ENCODE measurements around the gene KIF12.
"Not testable (repeated sequence)": the region's sequence is repeated elsewhere in the genome, so short reads cannot be mapped to it uniquely, and the experiment has no call there.

KIF12 gene

GRCh38 chr9:114057161-114057885, 41.8 kb downstream of the KIF12 start:
- in situ Hi-C loops (cut with HindIII; ENCODE audit: low pct_ligation_motif_present, low pct_unique_long_range_greater_than_20kb, low sequenced_read_pairs), result no loop called here
- DNase-seq, result no peak

GRCh38 chr9:114056527-114056926, 42.6 kb downstream of the KIF12 start:
- in situ Hi-C loops (cut with HindIII; ENCODE audit: low pct_ligation_motif_present, low pct_unique_long_range_greater_than_20kb, low sequenced_read_pairs), result no loop called here

GRCh38 chr9:114055894-114056293, 43.2 kb downstream of the KIF12 start:
- in situ Hi-C loops (cut with HindIII; ENCODE audit: low pct_ligation_motif_present, low pct_unique_long_range_greater_than_20kb, low sequenced_read_pairs), result no loop called here
- no peak for DNase-seq

More at GRCh38 chr9:114056527-114056926, 42.6 kb downstream of the KIF12 start:
- no peak for DNase-seq

GRCh38 chr9:114055061-114055460, 44.0 kb downstream of the KIF12 start:
- in situ Hi-C loops (cut with HindIII; ENCODE audit: low pct_ligation_motif_present, low pct_unique_long_range_greater_than_20kb, low sequenced_read_pairs), result no loop called here
- no peak for DNase-seq

GRCh38 chr9:114054191-114054690, 44.9 kb downstream of the KIF12 start:
- in situ Hi-C loops (cut with HindIII; ENCODE audit: low pct_ligation_motif_present, low pct_unique_long_range_greater_than_20kb, low sequenced_read_pairs), result no loop called here
- DNase-seq, result no peak

- in situ Hi-C loops (cut with HindIII; ENCODE audit: low pct_ligation_motif_present, low pct_unique_long_range_greater_than_20kb, low sequenced_read_pairs), result no loop called here
- DNase-seq, result no peak
Measured at GRCh38 chr9:114053246-114054005, 45.7 kb downstream of the KIF12 start.

GRCh38 chr9:114051706-114052105, 47.4 kb downstream of the KIF12 start:
- in situ Hi-C loops (cut with HindIII; ENCODE audit: low pct_ligation_motif_present, low pct_unique_long_range_greater_than_20kb, low sequenced_read_pairs), result no loop called here

GRCh38 chr9:114051281-114051680, 47.8 kb downstream of the KIF12 start:
- DNase-seq, result no peak
- in situ Hi-C loops (cut with HindIII; ENCODE audit: low pct_ligation_motif_present, low pct_unique_long_range_greater_than_20kb, low sequenced_read_pairs), result no loop called here

More at GRCh38 chr9:114051706-114052105, 47.4 kb downstream of the KIF12 start:
- DNase-seq, result no peak

GRCh38 chr9:114050646-114051045, 48.4 kb downstream of the KIF12 start:
- no peak for DNase-seq
- in situ Hi-C loops (cut with HindIII; ENCODE audit: low pct_ligation_motif_present, low pct_unique_long_range_greater_than_20kb, low sequenced_read_pairs), result no loop called here

- no peak for DNase-seq
- in situ Hi-C loops (cut with HindIII; ENCODE audit: low pct_ligation_motif_present, low pct_unique_long_range_greater_than_20kb, low sequenced_read_pairs), result no loop called here
Measured at GRCh38 chr9:114050226-114050568, 48.9 kb downstream of the KIF12 start.

GRCh38 chr9:114049441-114050225, 49.5 kb downstream of the KIF12 start:
- DNase-seq, result no peak
- in situ Hi-C loops (cut with HindIII; ENCODE audit: low pct_ligation_motif_present, low pct_unique_long_range_greater_than_20kb, low sequenced_read_pairs), result no loop called here

- in situ Hi-C loops (cut with HindIII; ENCODE audit: low pct_ligation_motif_present, low pct_unique_long_range_greater_than_20kb, low sequenced_read_pairs), result no loop called here
- DNase-seq, result no peak
Measured at GRCh38 chr9:114048533-114049415, 50.3 kb downstream of the KIF12 start.

- in situ Hi-C loops (cut with HindIII; ENCODE audit: low pct_ligation_motif_present, low pct_unique_long_range_greater_than_20kb, low sequenced_read_pairs), result no loop called here
- DNase-seq, result peak; percentile 11
Measured at GRCh38 chr9:114047717-114048116, 51.4 kb downstream of the KIF12 start.

GRCh38 chr9:114046875-114047274, 52.2 kb downstream of the KIF12 start:
- no peak for DNase-seq
- in situ Hi-C loops (cut with HindIII; ENCODE audit: low pct_ligation_motif_present, low pct_unique_long_range_greater_than_20kb, low sequenced_read_pairs), result no loop called here

- DNase-seq, result no peak
- in situ Hi-C loops (cut with HindIII; ENCODE audit: low pct_ligation_motif_present, low pct_unique_long_range_greater_than_20kb, low sequenced_read_pairs), result no loop called here
Measured at GRCh38 chr9:114046237-114046755, 52.8 kb downstream of the KIF12 start.

- DNase-seq; in situ Hi-C loops (cut with HindIII; ENCODE audit: low pct_ligation_motif_present, low pct_unique_long_range_greater_than_20kb, low sequenced_read_pairs): not testable (repeated sequence)
Measured at GRCh38 chr9:114043660-114044059, 55.4 kb downstream of the KIF12 start.

Data from ACHN (cell line).